Glutamatergic neuron (in vitro differentiated cells): ENCODE results near the gene PPP1R8. TPM values are rescaled to one million over a fixed set of nuclear protein-coding genes. Genes with fewer than 3 reads are reported as not detected.

Source experiments
- DNase-seq: peaks from one replicate; pipeline ENCODE4 v3.0.0; 2022
- H3K27ac Mint-ChIP-seq: one replicate; pipeline ENCODE4 v1.8.0; 2020; ENCODE audit warnings: mild to moderate bottlenecking, mixed read lengths, inconsistent platforms; ENCODE audit not compliant: unreplicated experiment
- H3K27me3 Mint-ChIP-seq: one replicate; pipeline ENCODE4 v1.8.0; 2020; ENCODE audit warnings: mild to moderate bottlenecking, moderate library complexity, mixed read lengths, inconsistent platforms; ENCODE audit not compliant: unreplicated experiment
- H3K36me3 Mint-ChIP-seq: one replicate; pipeline ENCODE4 v1.8.0; 2020; ENCODE audit warnings: mild to moderate bottlenecking, mixed read lengths, inconsistent platforms; ENCODE audit not compliant: unreplicated experiment
- H3K4me1 Mint-ChIP-seq: one replicate; pipeline ENCODE4 v1.8.0; 2020; ENCODE audit warnings: mild to moderate bottlenecking, low read depth, mixed read lengths, inconsistent platforms; ENCODE audit not compliant: unreplicated experiment
- H3K4me3 Mint-ChIP-seq: one replicate; pipeline ENCODE4 v1.8.0; 2020; ENCODE audit warnings: mild to moderate bottlenecking, mixed read lengths, inconsistent platforms; ENCODE audit not compliant: unreplicated experiment
- H3K9me3 Mint-ChIP-seq: one replicate; pipeline ENCODE4 v1.8.0; 2020; ENCODE audit warnings: mild to moderate bottlenecking, moderate library complexity, mixed read lengths, inconsistent platforms; ENCODE audit not compliant: unreplicated experiment
- CTCF ChIP-seq: fragments of 200-600 bp; sonication (generic); IDR thresholded peaks from one replicate; pipeline ENCODE4 v1.5.0; 2021; ENCODE audit not compliant: partially characterized antibody, unreplicated experiment
- total RNA-seq: library from RNA; stranded (reverse); fragmentation: NEBNext Ultra II Directional; extraction: Animal tissue kit (Norgen Biotek cat#: 25700); gene quantifications from one replicate; pipeline ENCODE4 v1.2.1, GENCODE V29; 2021; ENCODE audit not compliant: unreplicated experiment

The PPP1R8 gene
- total RNA-seq, 1 donor from 2014 or later, result 60.2 TPM

- Mint-ChIP-seq H3K36me3 (no peaks in the 10 kb centered on the region), H3K9me3 (no peaks in the 10 kb centered on the region), H3K27ac (no peak overlapping the region), H3K4me1 (no peaks in the 10 kb centered on the region), H3K27me3 (no peaks in the 10 kb centered on the region), H3K4me3 (no peak overlapping the region)
- no peak for DNase-seq
- TF ChIP-seq CTCF, result no peak
Observed at GRCh38 chr1:27809883-27810282, 20.7 kb upstream of the PPP1R8 start.

- Mint-ChIP-seq H3K27me3 (no peaks in the 10 kb centered on the region), H3K4me3 (no peak overlapping the region), H3K4me1 (no peaks in the 10 kb centered on the region), H3K9me3 (no peaks in the 10 kb centered on the region), H3K27ac (no peak overlapping the region), H3K36me3 (no peaks in the 10 kb centered on the region)
- DNase-seq, result no peak
- TF ChIP-seq CTCF, result no peak
Observed at GRCh38 chr1:27811741-27812500, 18.7 kb upstream of the PPP1R8 start.

- Mint-ChIP-seq H3K4me1 (no peaks in the 10 kb centered on the region), H3K36me3 (no peaks in the 10 kb centered on the region), H3K9me3 (no peaks in the 10 kb centered on the region), H3K27ac (peak overlapping the region; percentile 68), H3K4me3 (no peak overlapping the region), H3K27me3 (no peaks in the 10 kb centered on the region)
- no peak for DNase-seq
- TF ChIP-seq CTCF, result no peak
Observed at GRCh38 chr1:27816921-27817630, 13.5 kb upstream of the PPP1R8 start.

GRCh38 chr1:27821761-27822315 is 8.7 kb upstream of the PPP1R8 start:
- no peak for DNase-seq
- Mint-ChIP-seq H3K9me3 (no peaks in the 10 kb centered on the region), H3K27me3 (no peaks in the 10 kb centered on the region), H3K27ac (no peak overlapping the region), H3K4me3 (no peak overlapping the region), H3K36me3 (no peaks in the 10 kb centered on the region), H3K4me1 (no peaks in the 10 kb centered on the region)
- TF ChIP-seq CTCF, result no peak

- H3K27ac Mint-ChIP-seq, result no peak overlapping the region
- no peak overlapping the region for H3K4me3 Mint-ChIP-seq
- H3K9me3 Mint-ChIP-seq, result no peaks in the 10 kb centered on the region
- no peaks in the 10 kb centered on the region for H3K36me3 Mint-ChIP-seq
- TF ChIP-seq CTCF, result no peak
- H3K4me1 Mint-ChIP-seq, result peaks cover 2% of the 10 kb centered on the region
- no peak for DNase-seq
- H3K27me3 Mint-ChIP-seq, result peaks cover 3% of the 10 kb centered on the region
Observed at GRCh38 chr1:27823784-27824183, 6.8 kb upstream of the PPP1R8 start.
